HG03064 (cell line): ENCODE results near the gene TWF2.

ENCODE experiments used
- ATAC-seq: cut with Tn5 transposase; IDR thresholded peaks from one replicate; pipeline ENCODE4 v1.9.1; 2021; ENCODE audit warnings: low read depth; ENCODE audit not compliant: unreplicated experiment

The TWF2 gene

DNA sequence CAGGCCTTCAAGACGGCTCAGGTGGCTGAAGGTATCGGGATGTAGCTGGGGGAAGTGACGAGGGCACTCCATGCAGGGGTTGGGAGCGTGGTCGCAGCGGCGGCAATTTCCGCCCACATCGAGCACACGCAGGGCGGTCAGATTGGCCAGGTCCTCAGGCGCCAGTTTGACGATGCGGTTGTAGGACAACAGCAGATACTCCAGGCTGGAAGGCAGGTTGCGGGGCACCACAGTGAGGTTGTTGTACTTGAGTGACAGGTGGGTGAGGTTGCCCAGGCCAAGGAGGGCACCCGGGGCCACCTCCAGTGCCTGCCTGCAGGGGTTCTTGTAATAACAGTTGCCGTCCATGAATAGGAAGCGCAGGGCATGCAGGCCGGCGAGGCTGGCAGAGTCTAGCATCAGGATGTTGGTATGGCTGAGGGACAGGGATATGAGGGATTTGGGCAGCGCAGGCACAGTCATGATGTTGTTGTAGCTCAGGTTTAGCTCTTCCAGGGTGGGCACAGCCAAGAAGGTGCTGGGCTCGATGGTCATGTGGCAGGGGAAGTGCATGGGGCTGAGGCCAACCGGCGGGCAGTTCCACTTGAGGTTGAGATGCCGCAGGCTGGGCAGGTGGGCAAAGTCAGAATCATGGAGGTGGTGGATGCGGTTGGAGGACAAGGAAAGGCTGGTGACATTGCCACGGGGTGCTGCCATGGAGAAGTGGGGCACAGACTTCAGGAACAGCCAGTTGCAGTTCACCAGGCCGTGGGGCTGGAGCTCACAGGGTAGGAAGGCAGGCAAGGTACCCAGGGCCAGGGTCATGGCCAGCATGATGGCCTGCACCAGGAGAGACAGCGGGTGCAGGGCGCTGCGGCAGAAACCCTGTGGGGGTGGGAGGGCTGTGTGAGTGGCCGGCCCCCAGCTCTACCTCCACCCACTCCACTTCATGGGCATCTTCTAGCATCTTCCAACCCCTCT, 15.2 kb downstream of the TWF2 start:
- no peak for ATAC-seq

DNA sequence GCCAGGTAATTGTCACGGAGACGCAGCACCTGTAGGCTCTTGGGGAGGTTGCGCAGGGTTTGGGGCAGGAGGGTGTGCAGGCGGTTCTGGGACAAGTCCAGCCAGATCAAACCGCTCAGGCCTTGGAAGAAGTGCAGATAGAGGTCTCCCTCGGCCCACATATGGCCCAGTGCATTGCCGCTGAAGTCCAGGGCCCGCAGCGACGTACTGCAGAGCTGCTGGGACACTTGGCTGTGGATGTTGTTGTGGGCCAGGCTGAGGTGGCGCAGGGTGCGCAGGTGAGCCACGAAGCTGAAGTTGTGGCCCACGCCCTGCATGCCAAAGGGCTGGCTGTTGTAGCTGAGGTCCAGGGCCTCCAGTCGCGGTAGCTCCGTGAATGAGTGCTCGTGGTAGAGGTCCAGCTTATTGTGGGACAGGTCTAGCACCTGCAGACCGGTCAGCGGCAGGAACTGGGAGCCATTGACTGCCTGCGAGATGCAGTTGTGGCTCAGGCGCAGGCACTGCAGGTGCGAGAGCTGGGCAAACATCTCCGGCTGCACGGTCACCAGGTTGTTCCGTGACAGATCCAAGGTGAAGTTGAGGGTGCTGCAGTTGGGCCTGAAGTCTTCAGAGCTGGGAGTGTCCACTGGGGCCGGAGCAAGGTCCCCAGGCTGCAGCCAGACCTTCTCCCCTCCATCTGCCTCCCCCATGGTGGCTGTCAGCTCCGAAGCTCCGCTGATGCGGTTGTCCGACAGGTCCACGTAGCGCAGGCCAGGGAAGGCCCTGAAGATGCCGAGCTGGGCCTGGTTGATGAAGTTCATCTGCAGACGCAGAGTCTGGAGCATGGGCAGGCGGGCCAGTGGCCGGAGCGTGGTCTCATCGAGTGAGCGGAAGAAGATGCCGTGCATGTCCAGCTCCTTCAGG, 16.4 kb downstream of the TWF2 start:
- no peak for ATAC-seq

DNA sequence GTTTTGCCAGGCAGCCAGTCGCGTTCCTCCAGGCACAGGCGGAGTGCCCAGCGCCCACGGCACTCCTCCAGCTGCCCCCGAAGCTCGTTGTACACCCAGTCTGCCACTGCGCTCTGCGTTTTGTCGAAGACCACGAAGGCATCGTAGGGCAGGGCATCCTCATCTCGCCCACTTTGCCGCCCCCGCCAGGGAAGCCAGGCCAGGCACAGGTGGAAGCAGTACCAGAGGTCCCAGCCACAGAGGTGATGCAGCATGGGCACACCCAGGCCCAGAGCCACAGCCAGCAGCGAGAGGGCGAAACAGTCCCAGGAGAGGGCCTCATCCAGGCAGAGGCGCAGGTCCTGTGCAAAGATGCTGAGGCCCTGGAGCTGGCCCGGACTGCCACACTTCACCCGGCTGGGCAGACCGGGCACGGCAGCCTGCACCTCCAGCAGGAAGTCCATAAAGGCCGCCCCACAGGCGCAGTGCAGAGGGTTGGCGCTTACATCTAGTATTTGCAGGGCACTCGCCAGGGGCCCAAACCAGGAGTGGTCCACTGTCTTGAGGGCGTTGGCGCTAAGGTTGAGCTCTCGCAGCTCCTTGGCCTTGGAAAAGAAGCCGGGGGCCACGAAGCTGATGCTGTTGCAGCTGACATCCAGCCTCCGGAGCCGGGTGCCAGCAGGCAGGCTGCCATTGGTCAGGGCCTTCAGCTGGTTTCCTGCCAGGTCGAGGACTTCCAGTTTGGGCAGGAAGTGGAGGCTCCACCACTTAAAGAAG, 17.2 kb downstream of the TWF2 start:
- ATAC-seq, result no peak

DNA sequence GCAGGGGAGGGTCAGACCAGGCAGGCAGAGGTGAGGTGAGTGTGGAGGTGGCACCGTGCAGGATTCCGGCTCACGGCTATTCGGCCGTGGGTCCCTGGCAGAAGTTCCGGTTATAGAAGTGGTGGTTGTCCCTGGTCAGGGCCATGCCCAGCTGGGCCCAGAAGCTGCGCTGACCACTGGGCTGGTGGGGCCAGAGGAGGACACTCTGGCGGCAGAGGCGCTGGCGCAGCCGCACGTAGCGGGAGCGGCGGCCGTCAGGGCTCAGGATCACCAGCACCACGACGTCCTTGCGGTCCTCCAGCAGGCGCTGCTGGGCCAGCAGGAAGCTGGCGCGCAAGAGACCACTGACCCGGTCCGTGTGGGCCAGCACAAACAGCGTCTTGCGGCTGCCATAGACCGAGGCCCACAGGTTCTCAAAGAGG, 17.8 kb downstream of the TWF2 start:
- ATAC-seq, result no peak

DNA sequence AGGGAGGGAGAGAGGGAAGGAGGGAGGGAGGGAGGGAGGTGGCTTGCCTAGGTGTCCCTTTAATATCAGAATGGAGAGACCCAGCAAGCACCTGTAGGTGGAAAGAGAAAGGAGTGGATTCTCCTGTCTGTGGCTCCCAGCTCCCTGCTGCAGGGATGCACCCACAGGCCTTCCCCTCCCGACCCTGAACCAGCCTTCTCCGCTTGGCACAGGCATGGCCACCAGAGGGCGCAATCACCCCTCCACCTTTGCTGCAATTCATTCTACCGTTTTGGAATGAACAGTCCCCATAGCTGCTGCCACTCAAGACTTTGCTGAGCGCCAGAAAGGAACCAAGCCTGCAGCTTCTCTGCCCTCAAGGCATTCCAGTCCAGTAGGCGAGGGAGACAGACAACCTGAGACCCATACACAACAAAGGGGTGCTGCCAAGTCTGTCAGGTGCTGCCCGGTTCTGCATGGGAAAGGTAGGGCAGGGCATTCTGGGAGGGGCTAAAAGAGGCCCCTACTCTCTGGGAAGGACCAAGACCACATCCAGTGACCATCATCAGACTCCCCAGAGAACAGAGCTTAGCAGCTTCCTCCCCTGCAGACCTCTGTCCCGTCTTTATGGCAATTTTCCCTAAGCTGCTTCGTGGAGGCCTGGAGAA, 18.5 kb downstream of the TWF2 start:
- no peak for ATAC-seq

GRCh38 chr3:52218937-52219650, 19.9 kb downstream of the TWF2 start:
- ATAC-seq, result no peak

- no peak for ATAC-seq
Measured at GRCh38 chr3:52218454-52218853, 20.5 kb downstream of the TWF2 start.

DNA sequence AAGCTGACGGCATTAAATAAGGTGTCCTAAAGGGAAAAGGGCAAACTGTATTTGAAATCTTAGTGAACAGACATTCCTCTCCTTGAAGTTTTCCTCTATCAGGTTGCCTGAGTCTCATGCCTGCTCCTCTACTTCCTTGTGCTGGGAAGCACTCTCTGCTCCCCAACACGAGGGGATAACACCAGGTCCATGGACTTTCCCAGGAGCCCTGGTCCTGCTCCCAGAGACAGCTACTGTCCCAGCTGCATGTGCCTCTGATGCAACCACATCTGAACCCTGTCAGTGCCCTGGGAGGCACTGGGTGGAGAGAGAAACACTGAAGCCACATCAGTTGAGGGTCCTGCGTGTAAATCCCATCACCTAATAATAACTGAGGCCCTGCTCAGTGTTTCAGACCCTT, 20.9 kb downstream of the TWF2 start:
- ATAC-seq, result no peak

DNA sequence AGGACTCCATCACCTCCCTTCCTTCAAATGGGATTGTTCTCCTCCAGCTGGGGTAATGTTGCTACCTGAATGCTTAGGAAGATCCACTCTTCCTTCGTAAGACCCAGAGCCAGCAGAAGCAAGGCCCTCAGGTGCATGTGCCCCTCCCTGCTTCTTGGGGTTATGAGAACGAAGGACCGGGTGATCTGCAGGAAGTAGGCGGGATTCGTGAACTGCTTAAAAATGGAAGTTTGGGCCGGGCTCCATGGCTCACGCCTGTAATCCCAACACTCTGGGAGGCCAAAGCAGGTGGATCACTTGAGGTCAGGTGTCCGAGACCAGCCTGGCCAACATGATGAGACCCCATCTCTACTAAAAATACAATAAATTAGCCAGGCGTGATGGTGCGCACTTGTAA, 21.6 kb downstream of the TWF2 start:
- no peak for ATAC-seq

- no peak for ATAC-seq
Measured at GRCh38 chr3:52216585-52217408, 22.2 kb downstream of the TWF2 start.

DNA sequence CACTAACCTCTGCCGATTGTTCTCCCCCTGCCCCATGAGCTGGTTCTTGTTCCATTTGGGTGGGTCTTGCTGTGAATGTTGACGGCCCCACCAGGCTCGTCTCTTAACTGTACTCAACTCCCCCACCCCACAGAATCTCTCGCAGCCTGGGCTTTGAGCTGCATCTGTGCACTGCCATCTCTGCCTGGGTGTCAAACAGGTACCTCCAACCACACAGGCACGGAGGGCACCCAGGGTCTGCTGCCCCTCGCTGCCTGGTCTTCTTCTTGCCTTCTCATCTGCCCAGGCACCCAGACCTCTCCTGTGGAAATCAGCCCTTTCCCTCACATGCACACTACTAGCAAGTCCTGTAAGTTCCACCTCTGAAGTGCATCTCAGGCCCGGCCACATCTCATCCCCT, 23.6 kb downstream of the TWF2 start:
- no peak for ATAC-seq

DNA sequence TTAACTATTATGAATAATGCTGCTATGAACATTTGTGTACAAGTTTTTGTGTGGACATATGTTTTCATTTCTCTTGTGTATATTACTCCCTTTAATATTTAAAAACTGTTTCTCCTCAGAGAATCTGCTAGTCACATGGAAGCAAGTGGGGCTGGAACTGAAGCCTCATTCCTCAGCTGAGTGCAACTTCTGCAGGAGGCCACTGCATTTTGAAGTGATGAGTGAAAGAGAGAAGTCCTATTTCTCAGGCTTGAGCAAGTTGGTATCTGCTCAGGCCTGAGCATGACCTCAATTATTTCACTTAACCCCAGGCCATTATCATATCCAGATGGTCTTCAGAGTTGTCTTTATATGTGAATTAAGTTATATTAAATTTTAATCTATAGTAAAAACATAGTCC, 25.1 kb downstream of the TWF2 start:
- ATAC-seq, result no peak

DNA sequence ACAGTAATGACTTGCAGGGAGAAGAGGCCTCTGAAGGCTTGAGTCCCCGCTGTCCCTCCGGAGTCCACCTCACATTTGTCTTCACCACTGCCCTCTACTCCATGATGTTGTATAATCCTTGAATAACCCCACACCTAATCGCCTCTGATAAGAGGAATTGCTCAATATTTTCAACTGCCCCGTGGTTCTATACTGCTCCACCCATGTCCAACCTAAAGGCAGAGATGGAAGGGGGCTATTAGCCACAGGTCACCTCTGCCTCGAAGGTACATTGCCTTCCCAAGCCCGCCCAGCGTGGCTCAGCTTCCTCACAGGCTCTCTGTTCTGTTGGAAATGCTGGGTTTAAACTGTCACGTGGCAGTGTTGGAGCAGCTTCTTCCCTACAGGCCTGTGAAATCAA, 26.0 kb downstream of the TWF2 start:
- no peak for ATAC-seq

- no peak for ATAC-seq
Measured at GRCh38 chr3:52211268-52211891, 27.6 kb downstream of the TWF2 start.

- no peak for ATAC-seq
Measured at GRCh38 chr3:52210550-52211046, 28.4 kb downstream of the TWF2 start.

- no peak for ATAC-seq
Measured at GRCh38 chr3:52210037-52210436, 28.9 kb downstream of the TWF2 start.

- no peak for ATAC-seq
Measured at GRCh38 chr3:52208556-52208955, 30.4 kb downstream of the TWF2 start.

GRCh38 chr3:52205727-52206372, 33.1 kb downstream of the TWF2 start:
- ATAC-seq, result no peak
